HepG2 (cell line): ENCODE measurements around the gene DENND10. TPM values are rescaled to one million over a fixed set of nuclear protein-coding genes. Genes with fewer than 3 reads are reported as not detected.

Source experiments
- BRF2 ChIP-seq: sonication (generic); formaldehyde crosslinking; IDR thresholded peaks from 2 replicates; pipeline ENCODE4 v1.8.1; 2022; ENCODE audit warnings: mild to moderate bottlenecking, missing genetic modification reagents
- REST ChIP-seq, 2 experiments: IDR thresholded peaks; 2 replicates each; pipeline ENCODE4 v1.6.1; 2011 to 2012; ENCODE audit warnings: low read length in 2 of 2, borderline replicate concordance in 1 of 2, low read depth in 1 of 2, mild to moderate bottlenecking in 1 of 2, moderate library complexity in 1 of 2
- ZNF513 ChIP-seq: sonication (generic); formaldehyde crosslinking; conservative IDR thresholded peaks from 2 replicates; pipeline ENCODE4 v1.5.0; 2020; ENCODE audit warnings: missing genetic modification reagents
- ZNF609 ChIP-seq: sonication (generic); formaldehyde crosslinking; IDR thresholded peaks from 2 replicates; pipeline ENCODE4 v1.4.0; 2020; ENCODE audit warnings: mild to moderate bottlenecking, missing genetic modification reagents, borderline replicate concordance
- polyA plus RNA-seq, 8 experiments: library from polyadenylated mRNA; depleted of rRNA in 3 of 8; stranded (reverse) in 7 of 8; unstranded in 1 of 8; fragments of >200 nt; fragmentation: Illumina TruSeq in 4 of 8; extraction: Trizol in 4 of 8; gene quantifications; 2 replicates each; pipeline versions ENCODE4 v1.2.1 to v1.2.3, GENCODE V29; 2011 to 2016; ENCODE audit warnings: low read depth in 4 of 8, missing spikeins in 1 of 8, mixed read lengths in 1 of 8; ENCODE audit not compliant: insufficient read depth in 1 of 8
- total RNA-seq, 5 experiments: library from RNA; depleted of rRNA; stranded (reverse); fragments of >200 nt; fragmentation: Illumina TruSeq; extraction: Trizol; gene quantifications; 2 replicates each; pipeline ENCODE4 v1.2.3, GENCODE V29; 2016; ENCODE audit warnings: low read depth in 1 of 5
- TF ChIP-seq, protein P1 (sequence below): sonication (generic); formaldehyde crosslinking; conservative IDR thresholded peaks from 2 replicates; pipeline ENCODE4 v1.8.0; 2022; ENCODE audit warnings: mild to moderate bottlenecking, moderate library complexity, missing genetic modification reagents
- TF ChIP-seq, protein P2 (sequence below): sonication (generic); formaldehyde crosslinking; IDR thresholded peaks from 2 replicates; pipeline ENCODE4 v1.4.0; 2020; ENCODE audit warnings: missing genetic modification reagents

DENND10 gene
- total and polyA plus RNA-seq, 2 of the 13 experiments (the other 11 are each of a cell fraction or from before 2014, with no cell fraction given): 43.7 to 78.8 TPM

GRCh38 chr10:119079599-119080520 lies 24.1 kb upstream of the DENND10 start (continued):
- TF ChIP-seq ZNF513 (CRISPR knock-in tag) (no peak), BRF2 (CRISPR knock-in tag) (no peak), ZNF609 (CRISPR knock-in tag) (no peak), REST (IDR thresholded peaks at IDR 0.05; ENCODE audit: borderline replicate concordance in 1 of 2, low read depth in 1 of 2, low read length in 2 of 2) (no peak)
- TF ChIP-seq, protein P1, sequence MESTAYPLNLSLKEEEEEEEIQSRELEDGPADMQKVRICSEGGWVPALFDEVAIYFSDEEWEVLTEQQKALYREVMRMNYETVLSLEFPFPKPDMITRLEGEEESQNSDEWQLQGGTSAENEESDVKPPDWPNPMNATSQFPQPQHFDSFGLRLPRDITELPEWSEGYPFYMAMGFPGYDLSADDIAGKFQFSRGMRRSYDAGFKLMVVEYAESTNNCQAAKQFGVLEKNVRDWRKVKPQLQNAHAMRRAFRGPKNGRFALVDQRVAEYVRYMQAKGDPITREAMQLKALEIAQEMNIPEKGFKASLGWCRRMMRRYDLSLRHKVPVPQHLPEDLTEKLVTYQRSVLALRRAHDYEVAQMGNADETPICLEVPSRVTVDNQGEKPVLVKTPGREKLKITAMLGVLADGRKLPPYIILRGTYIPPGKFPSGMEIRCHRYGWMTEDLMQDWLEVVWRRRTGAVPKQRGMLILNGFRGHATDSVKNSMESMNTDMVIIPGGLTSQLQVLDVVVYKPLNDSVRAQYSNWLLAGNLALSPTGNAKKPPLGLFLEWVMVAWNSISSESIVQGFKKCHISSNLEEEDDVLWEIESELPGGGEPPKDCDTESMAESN (CRISPR knock-in tag): no peak
- TF ChIP-seq, protein P2, sequence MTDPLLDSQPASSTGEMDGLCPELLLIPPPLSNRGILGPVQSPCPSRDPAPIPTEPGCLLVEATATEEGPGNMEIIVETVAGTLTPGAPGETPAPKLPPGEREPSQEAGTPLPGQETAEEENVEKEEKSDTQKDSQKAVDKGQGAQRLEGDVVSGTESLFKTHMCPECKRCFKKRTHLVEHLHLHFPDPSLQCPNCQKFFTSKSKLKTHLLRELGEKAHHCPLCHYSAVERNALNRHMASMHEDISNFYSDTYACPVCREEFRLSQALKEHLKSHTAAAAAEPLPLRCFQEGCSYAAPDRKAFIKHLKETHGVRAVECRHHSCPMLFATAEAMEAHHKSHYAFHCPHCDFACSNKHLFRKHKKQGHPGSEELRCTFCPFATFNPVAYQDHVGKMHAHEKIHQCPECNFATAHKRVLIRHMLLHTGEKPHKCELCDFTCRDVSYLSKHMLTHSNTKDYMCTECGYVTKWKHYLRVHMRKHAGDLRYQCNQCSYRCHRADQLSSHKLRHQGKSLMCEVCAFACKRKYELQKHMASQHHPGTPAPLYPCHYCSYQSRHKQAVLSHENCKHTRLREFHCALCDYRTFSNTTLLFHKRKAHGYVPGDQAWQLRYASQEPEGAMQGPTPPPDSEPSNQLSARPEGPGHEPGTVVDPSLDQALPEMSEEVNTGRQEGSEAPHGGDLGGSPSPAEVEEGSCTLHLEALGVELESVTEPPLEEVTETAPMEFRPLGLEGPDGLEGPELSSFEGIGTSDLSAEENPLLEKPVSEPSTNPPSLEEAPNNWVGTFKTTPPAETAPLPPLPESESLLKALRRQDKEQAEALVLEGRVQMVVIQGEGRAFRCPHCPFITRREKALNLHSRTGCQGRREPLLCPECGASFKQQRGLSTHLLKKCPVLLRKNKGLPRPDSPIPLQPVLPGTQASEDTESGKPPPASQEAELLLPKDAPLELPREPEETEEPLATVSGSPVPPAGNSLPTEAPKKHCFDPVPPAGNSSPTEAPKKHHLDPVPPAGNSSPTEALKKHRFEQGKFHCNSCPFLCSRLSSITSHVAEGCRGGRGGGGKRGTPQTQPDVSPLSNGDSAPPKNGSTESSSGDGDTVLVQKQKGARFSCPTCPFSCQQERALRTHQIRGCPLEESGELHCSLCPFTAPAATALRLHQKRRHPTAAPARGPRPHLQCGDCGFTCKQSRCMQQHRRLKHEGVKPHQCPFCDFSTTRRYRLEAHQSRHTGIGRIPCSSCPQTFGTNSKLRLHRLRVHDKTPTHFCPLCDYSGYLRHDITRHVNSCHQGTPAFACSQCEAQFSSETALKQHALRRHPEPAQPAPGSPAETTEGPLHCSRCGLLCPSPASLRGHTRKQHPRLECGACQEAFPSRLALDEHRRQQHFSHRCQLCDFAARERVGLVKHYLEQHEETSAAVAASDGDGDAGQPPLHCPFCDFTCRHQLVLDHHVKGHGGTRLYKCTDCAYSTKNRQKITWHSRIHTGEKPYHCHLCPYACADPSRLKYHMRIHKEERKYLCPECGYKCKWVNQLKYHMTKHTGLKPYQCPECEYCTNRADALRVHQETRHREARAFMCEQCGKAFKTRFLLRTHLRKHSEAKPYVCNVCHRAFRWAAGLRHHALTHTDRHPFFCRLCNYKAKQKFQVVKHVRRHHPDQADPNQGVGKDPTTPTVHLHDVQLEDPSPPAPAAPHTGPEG (CRISPR knock-in tag): peak; percentile 29; the same call in 1 of the 2 replicates
